SK-N-SH (cell line): Measurements from ENCODE around the gene RAB18. TPM values are rescaled to one million over a fixed set of nuclear protein-coding genes. Genes with fewer than 3 reads are reported as not detected.

ENCODE experiments used
- CTCF ChIA-PET: fragments of 300-600, 350-600 bp; formaldehyde crosslinking; extraction: SDS; loops from one replicate; lab custom pipeline; 2021; lab: Yijun Ruan, JAX
- POLR2A ChIA-PET: fragments of 350-600 bp; sonication (Branson Sonifier 250); formaldehyde crosslinking; extraction: SDS; loops from one replicate; lab custom pipeline; 2020; ENCODE audit warnings: antibody characterized with exemption, inconsistent platforms; lab: Yijun Ruan, JAX
- DNase-seq: peaks from one replicate; pipeline ENCODE4 v3.0.0; 2012
- H2AFZ ChIP-seq: fragments of 200-600 bp; sonication (generic); 2 replicates; pipeline ENCODE4 v1.8.1; 2016; ENCODE audit warnings: antibody characterized with exemption, mild to moderate bottlenecking, low read depth
- H3F3A ChIP-seq: fragments of 200-600 bp; sonication (generic); replicated peaks from 2 replicates; pipeline ENCODE3; 2016; ENCODE audit warnings: antibody characterized with exemption, mild to moderate bottlenecking; ENCODE audit not compliant: insufficient read depth
- H3K27ac ChIP-seq, 2 experiments: fragments of 200-500 bp in 1 of 2; fragments of 200-600 bp in 1 of 2; sonication (Bioruptor generic) in 1 of 2; sonication (generic), shearing (Covaris generic) in 1 of 2; 2 replicates each; pipeline versions ENCODE4 v1.5.1 to v1.6.1; 2014 to 2016; ENCODE audit warnings: low read depth in 2 of 2, inconsistent platforms in 1 of 2, low read length in 1 of 2, mild to moderate bottlenecking in 1 of 2, mixed read lengths in 1 of 2
- H3K27me3 ChIP-seq: fragments of 200-600 bp; sonication (generic), shearing (Covaris generic); 2 replicates; pipeline ENCODE4 v1.6.1; 2016; ENCODE audit warnings: mixed run types; ENCODE audit not compliant: insufficient read depth
- H3K36me3 ChIP-seq, 2 experiments: fragments of 200-500 bp in 1 of 2; fragments of 200-600 bp in 1 of 2; sonication (Bioruptor generic) in 1 of 2; sonication (generic) in 1 of 2; replicated peaks in 1 of 2; 2 replicates each; pipeline versions ENCODE3 to v1.5.1; 2014 to 2016; ENCODE audit warnings: low read length in 1 of 2, mild to moderate bottlenecking in 1 of 2; ENCODE audit not compliant: insufficient read depth in 2 of 2, control insufficient read depth in 1 of 2
- H3K4me1 ChIP-seq, 2 experiments: fragments of 200-500 bp in 1 of 2; fragments of 200-600 bp in 1 of 2; sonication (Bioruptor generic) in 1 of 2; sonication (generic), shearing (Covaris generic) in 1 of 2; 2 replicates each; pipeline versions ENCODE4 v1.5.1 to v1.6.1; 2014 to 2016; ENCODE audit warnings: low read depth in 1 of 2, low read length in 1 of 2, mixed run types in 1 of 2; ENCODE audit not compliant: insufficient read depth in 2 of 2, control insufficient read depth in 1 of 2
- H3K4me2 ChIP-seq: fragments of 200-600 bp; sonication (generic), shearing (Covaris generic); 2 replicates; pipeline ENCODE4 v1.6.1; 2017; ENCODE audit warnings: mixed run types
- H3K4me3 ChIP-seq, 2 experiments: fragments of 200-500 bp in 1 of 2; fragments of 200-600 bp in 1 of 2; sonication (Bioruptor generic) in 1 of 2; sonication (generic), shearing (Covaris generic) in 1 of 2; 2 replicates each; pipeline versions ENCODE4 v1.5.1 to v1.8.1; 2014 to 2016; ENCODE audit warnings: low read depth in 2 of 2, inconsistent platforms in 1 of 2, low read length in 1 of 2, mild to moderate bottlenecking in 1 of 2, mixed read lengths in 1 of 2, moderate library complexity in 1 of 2
- H3K79me2 ChIP-seq: fragments of 200-600 bp; sonication (generic); 2 replicates; pipeline ENCODE4 v1.8.1; 2017; ENCODE audit warnings: mild to moderate bottlenecking; ENCODE audit not compliant: insufficient read depth
- H3K9ac ChIP-seq: fragments of 200-600 bp; sonication (generic); 2 replicates; pipeline ENCODE4 v1.6.1; 2017; ENCODE audit warnings: mixed run types
- H3K9me2 ChIP-seq: fragments of 200-600 bp; sonication (generic); 2 replicates; pipeline ENCODE4 v1.6.1; 2017; ENCODE audit warnings: mixed run types
- H3K9me3 ChIP-seq: fragments of 200-600 bp; sonication (generic); 2 replicates; pipeline ENCODE4 v1.6.1; 2017; ENCODE audit warnings: mixed run types, mild to moderate bottlenecking, moderate library complexity
- H4K20me1 ChIP-seq: fragments of 200-600 bp; sonication (generic); 2 replicates; pipeline ENCODE4 v1.6.1; 2017; ENCODE audit warnings: mild to moderate bottlenecking, mixed run types; ENCODE audit not compliant: insufficient read depth
- CHD2 ChIP-seq: fragments of 150-350 bp; IDR thresholded peaks from 2 replicates; pipeline ENCODE4 v1.6.1; 2018; ENCODE audit warnings: low read length; ENCODE audit not compliant: partially characterized antibody
- ELF1 ChIP-seq: IDR thresholded peaks from 2 replicates; pipeline ENCODE4 v1.4.0; 2012
- EP300 ChIP-seq, 2 experiments: IDR thresholded peaks; 2 replicates each; pipeline versions ENCODE4 v1.4.0 to v1.6.1; 2012; ENCODE audit warnings: borderline replicate concordance in 1 of 2, low read depth in 1 of 2, low read length in 1 of 2
- EZH2phosphoT487 ChIP-seq: fragments of 200-600 bp; sonication (generic); IDR thresholded peaks from 2 replicates; pipeline ENCODE4 v1.6.1; 2017; ENCODE audit warnings: low read depth, mixed run types, mild to moderate bottlenecking, antibody characterized with exemption, moderate library complexity, borderline replicate concordance
- FOXJ3 ChIP-seq: sonication (generic); formaldehyde crosslinking; IDR thresholded peaks from 2 replicates; pipeline ENCODE4 v1.5.1; 2020; ENCODE audit warnings: mild to moderate bottlenecking, missing genetic modification reagents
- FOXM1 ChIP-seq: IDR thresholded peaks from 2 replicates; pipeline ENCODE4 v1.4.0; 2012; ENCODE audit warnings: low read depth, mild to moderate bottlenecking
- GABPA ChIP-seq: IDR thresholded peaks from 2 replicates; pipeline ENCODE4 v1.4.0; 2012; ENCODE audit warnings: low read depth, mild to moderate bottlenecking
- MEF2A ChIP-seq: IDR thresholded peaks from 2 replicates; pipeline ENCODE4 v1.4.0; 2012; ENCODE audit warnings: low read depth, borderline replicate concordance
- MXI1 ChIP-seq: IDR thresholded peaks from 2 replicates; pipeline ENCODE4 v1.6.1; 2012; ENCODE audit warnings: mild to moderate bottlenecking, low read depth, low read length, improper control_type of control experiment
- NFIC ChIP-seq: IDR thresholded peaks from 2 replicates; pipeline ENCODE4 v1.4.0; 2012; ENCODE audit warnings: borderline replicate concordance
- RCOR1 ChIP-seq: fragments of 150-350 bp; IDR thresholded peaks from 2 replicates; pipeline ENCODE4 v1.6.1; 2017; ENCODE audit warnings: antibody characterized with exemption, low read length
- RFX5 ChIP-seq: IDR thresholded peaks from 2 replicates; pipeline ENCODE4 v1.6.1; 2012; ENCODE audit warnings: mild to moderate bottlenecking, improper control_type of control experiment, low read length
- TAF1 ChIP-seq: IDR thresholded peaks from 2 replicates; pipeline ENCODE4 v1.6.1; 2012; ENCODE audit warnings: low read depth, mild to moderate bottlenecking, low read length, moderate library complexity, borderline replicate concordance
- TCF12 ChIP-seq: IDR thresholded peaks from 2 replicates; pipeline ENCODE4 v1.4.0; 2012
- TEAD4 ChIP-seq: IDR thresholded peaks from 2 replicates; pipeline ENCODE4 v1.4.0; 2012; ENCODE audit warnings: mild to moderate bottlenecking, borderline replicate concordance; ENCODE audit not compliant: insufficient read depth
- WGBS: methylation state at CpG from one replicate; pipeline ENCODE4 v1.1.6; 2017; ENCODE audit warnings: low lambda C conversion rate; 5-methylcytosine and 5-hydroxymethylcytosine counted together
- polyA plus RNA-seq, 3 experiments: library from polyadenylated mRNA; depleted of rRNA; stranded (reverse); fragments of >200 nt; gene quantifications; 2 replicates each; pipeline ENCODE4 v1.2.3, GENCODE V29; 2012
- TF ChIP-seq, protein P1 (sequence below): IDR thresholded peaks from 2 replicates; pipeline ENCODE4; 2012
- TF ChIP-seq, protein P2 (sequence below): fragments of 200-600 bp; sonication (generic); IDR thresholded peaks from 2 replicates; pipeline ENCODE4 v1.6.1; 2017; ENCODE audit warnings: antibody characterized with exemption, mild to moderate bottlenecking, moderate library complexity
- TF ChIP-seq, protein P3 (sequence below): fragments of 150-350 bp; IDR thresholded peaks from 2 replicates; pipeline ENCODE4 v1.6.1; 2017; ENCODE audit warnings: antibody characterized with exemption, low read length, low read depth, borderline replicate concordance

RAB18 gene
- polyA plus RNA-seq, 1 of the 3 experiments (the other 2 are of a cell fraction): 10.2 TPM

DNA sequence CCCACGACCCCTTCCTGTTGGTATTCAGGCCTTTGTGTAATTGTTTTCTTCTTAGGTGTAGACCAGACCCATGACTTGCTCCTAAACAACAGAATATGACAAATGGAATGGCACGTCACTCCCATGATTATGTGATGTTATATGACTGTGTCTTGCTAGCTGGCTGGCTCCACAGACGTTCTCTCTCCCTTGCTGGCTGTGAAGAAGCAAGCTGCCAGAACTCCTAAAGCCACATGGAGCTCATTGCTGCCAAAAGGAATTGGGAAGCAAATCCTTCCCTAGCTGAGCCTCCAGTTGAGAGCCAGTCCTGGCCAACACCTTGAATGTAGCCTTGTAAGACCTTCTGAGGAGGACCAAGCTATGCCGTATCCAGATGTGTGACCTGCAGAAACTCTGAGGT, 74.2 kb downstream of the RAB18 start:
- Histone ChIP-seq H3K9me2 (no peaks in the 10 kb centered on the region), H3F3A (no peaks in the 10 kb centered on the region), H3K4me1 (no peaks in the 10 kb centered on the region), H3K79me2 (no peaks in the 10 kb centered on the region), H4K20me1 (no peaks in the 10 kb centered on the region), H3K27me3 (no peaks in the 10 kb centered on the region; the same call in 1 of the 2 replicates), H3K4me3 (no peak overlapping the region), H3K36me3 (no peaks in the 10 kb centered on the region), H3K4me2 (no peak overlapping the region), H3K9me3 (no peaks in the 10 kb centered on the region), H3K27ac (no peak overlapping the region), H3K9ac (no peak overlapping the region), H2AFZ (no peak overlapping the region)
- WGBS: 7% methylated on average over 4 of the region's 4 CpGs
- ChIA-PET POLR2A (no interaction called here), CTCF (interaction anchor here (1.8 kb wide), 1 partner anchor 11 kb away, joined by 4 read pairs; no protein-coding TSS in a partner anchor)
- DNase-seq: no peak
- TF ChIP-seq, protein P1, sequence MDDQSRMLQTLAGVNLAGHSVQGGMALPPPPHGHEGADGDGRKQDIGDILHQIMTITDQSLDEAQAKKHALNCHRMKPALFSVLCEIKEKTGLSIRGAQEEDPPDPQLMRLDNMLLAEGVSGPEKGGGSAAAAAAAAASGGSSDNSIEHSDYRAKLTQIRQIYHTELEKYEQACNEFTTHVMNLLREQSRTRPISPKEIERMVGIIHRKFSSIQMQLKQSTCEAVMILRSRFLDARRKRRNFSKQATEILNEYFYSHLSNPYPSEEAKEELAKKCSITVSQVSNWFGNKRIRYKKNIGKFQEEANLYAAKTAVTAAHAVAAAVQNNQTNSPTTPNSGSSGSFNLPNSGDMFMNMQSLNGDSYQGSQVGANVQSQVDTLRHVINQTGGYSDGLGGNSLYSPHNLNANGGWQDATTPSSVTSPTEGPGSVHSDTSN: no peak
- no peak for TF ChIP-seq CHD2
- TF ChIP-seq EP300 (IDR thresholded peaks at IDR 0.05; ENCODE audit: borderline replicate concordance in 1 of 2, low read depth in 1 of 2, low read length in 1 of 2): no peak
- TF ChIP-seq, protein P2, sequence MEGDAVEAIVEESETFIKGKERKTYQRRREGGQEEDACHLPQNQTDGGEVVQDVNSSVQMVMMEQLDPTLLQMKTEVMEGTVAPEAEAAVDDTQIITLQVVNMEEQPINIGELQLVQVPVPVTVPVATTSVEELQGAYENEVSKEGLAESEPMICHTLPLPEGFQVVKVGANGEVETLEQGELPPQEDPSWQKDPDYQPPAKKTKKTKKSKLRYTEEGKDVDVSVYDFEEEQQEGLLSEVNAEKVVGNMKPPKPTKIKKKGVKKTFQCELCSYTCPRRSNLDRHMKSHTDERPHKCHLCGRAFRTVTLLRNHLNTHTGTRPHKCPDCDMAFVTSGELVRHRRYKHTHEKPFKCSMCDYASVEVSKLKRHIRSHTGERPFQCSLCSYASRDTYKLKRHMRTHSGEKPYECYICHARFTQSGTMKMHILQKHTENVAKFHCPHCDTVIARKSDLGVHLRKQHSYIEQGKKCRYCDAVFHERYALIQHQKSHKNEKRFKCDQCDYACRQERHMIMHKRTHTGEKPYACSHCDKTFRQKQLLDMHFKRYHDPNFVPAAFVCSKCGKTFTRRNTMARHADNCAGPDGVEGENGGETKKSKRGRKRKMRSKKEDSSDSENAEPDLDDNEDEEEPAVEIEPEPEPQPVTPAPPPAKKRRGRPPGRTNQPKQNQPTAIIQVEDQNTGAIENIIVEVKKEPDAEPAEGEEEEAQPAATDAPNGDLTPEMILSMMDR: no peak
- TF ChIP-seq EZH2phosphoT487: no peak
- TF ChIP-seq, protein P3, sequence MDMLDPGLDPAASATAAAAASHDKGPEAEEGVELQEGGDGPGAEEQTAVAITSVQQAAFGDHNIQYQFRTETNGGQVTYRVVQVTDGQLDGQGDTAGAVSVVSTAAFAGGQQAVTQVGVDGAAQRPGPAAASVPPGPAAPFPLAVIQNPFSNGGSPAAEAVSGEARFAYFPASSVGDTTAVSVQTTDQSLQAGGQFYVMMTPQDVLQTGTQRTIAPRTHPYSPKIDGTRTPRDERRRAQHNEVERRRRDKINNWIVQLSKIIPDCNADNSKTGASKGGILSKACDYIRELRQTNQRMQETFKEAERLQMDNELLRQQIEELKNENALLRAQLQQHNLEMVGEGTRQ: no peak
- no peak for TF ChIP-seq MXI1
- no peak for TF ChIP-seq ELF1
- no peak for TF ChIP-seq TAF1
- no peak for TF ChIP-seq TCF12

DNA sequence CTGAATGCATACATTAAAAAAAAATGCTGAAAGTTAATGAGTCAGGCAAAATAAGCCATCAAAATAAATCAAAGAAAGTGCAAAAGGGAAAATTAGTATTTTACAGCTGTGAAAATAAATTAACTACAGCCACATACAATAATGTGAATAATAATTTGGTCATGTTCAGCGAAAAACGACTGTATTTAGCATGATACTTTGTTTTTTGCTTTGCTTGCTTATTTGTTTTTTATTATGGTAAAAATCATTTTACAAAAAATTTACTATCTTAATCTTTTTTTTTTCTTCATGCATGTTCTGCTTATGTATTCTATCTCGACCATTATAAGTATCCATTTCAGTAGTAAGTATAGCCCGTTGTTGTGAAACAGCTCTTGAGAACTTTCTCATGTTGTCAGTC, 77.1 kb downstream of the RAB18 start:
- WGBS: 2% methylated on average over 4 of the region's 4 CpGs
- no peaks in the 10 kb centered on the region for H3K9me2 ChIP-seq
- no peaks in the 10 kb centered on the region for H3K4me1 ChIP-seq
- TF ChIP-seq MEF2A (no peak), NFIC (no peak), FOXM1 (no peak), TEAD4 (no peak), GABPA (no peak), RFX5 (no peak), RCOR1 (no peak), FOXJ3 (CRISPR knock-in tag) (no peak)
- TF ChIP-seq, all 33 proteins: peak for 0
- DNase-seq: no peak
- ChIA-PET CTCF (no interaction called here), POLR2A (no interaction called here)
- Histone ChIP-seq H3K27me3 (no peaks in the 10 kb centered on the region; the same call in 1 of the 2 replicates), H3K79me2 (no peaks in the 10 kb centered on the region), H3K36me3 (no peaks in the 10 kb centered on the region), H4K20me1 (no peaks in the 10 kb centered on the region), H3K4me3 (no peak overlapping the region), H3F3A (no peaks in the 10 kb centered on the region), H2AFZ (no peak overlapping the region), H3K9ac (no peak overlapping the region), H3K4me2 (no peak overlapping the region), H3K27ac (no peak overlapping the region), H3K9me3 (no peaks in the 10 kb centered on the region)
